NCI-H82 treated with DMSO at 0.1 percent for 48 hours (cell line): ENCODE results near the gene FLG2.

Experiments used
- DNase-seq: peaks from one replicate; lab custom pipeline; 2025; ENCODE audit not compliant: unreplicated experiment; lab: John Stamatoyannopoulos, UW

Gene FLG2

GRCh38 chr1:152359906-152360305 lies at the start of gene FLG2:
FLG2 (minus strand) TSS chr1:152360006; CDS start chr1:152358884, 1,122 bp downstream.
- no peak for DNase-seq

- no peak for DNase-seq
These were observed 48.9 kb upstream of the FLG2 start for GRCh38 chr1:152408664-152409063.

- DNase-seq = no peak
These were observed 39.2 kb upstream of the FLG2 start for GRCh38 chr1:152398812-152399698.

GRCh38 chr1:152397474-152397873 lies 37.7 kb upstream of the FLG2 start:
- DNase-seq = no peak

- DNase-seq = no peak
These were observed 34.3 kb upstream of the FLG2 start for GRCh38 chr1:152394151-152394550.

GRCh38 chr1:152392909-152393308 lies 33.1 kb upstream of the FLG2 start:
- DNase-seq = no peak

- DNase-seq = no peak
These were observed 29.1 kb upstream of the FLG2 start for GRCh38 chr1:152388889-152389288.

- DNase-seq = no peak
These were observed 27.1 kb upstream of the FLG2 start for GRCh38 chr1:152386940-152387339.

GRCh38 chr1:152380932-152381331 lies 21.1 kb upstream of the FLG2 start:
- no peak for DNase-seq

- DNase-seq = no peak
These were observed 14.6 kb upstream of the FLG2 start for GRCh38 chr1:152374451-152374850.

GRCh38 chr1:152372672-152373071 lies 12.9 kb upstream of the FLG2 start:
- no peak for DNase-seq

- no peak for DNase-seq
These were observed 7.6 kb upstream of the FLG2 start for GRCh38 chr1:152367436-152367835.

- DNase-seq = no peak
These were observed 3.1 kb downstream of the FLG2 start for GRCh38 chr1:152356736-152357135.

- DNase-seq = no peak
These were observed 10.2 kb downstream of the FLG2 start for GRCh38 chr1:152349611-152350010.

- no peak for DNase-seq
These were observed 11.4 kb downstream of the FLG2 start for GRCh38 chr1:152348447-152348846.

GRCh38 chr1:152347116-152347728 lies 12.6 kb downstream of the FLG2 start:
- DNase-seq = peak; percentile 37

GRCh38 chr1:152344438-152344837 lies 15.4 kb downstream of the FLG2 start:
- no peak for DNase-seq

GRCh38 chr1:152343006-152343405 lies 16.8 kb downstream of the FLG2 start:
- no peak for DNase-seq

GRCh38 chr1:152335399-152335798 lies 24.4 kb downstream of the FLG2 start:
- no peak for DNase-seq

GRCh38 chr1:152328801-152329391 lies 30.9 kb downstream of the FLG2 start:
- no peak for DNase-seq

GRCh38 chr1:152325111-152325510 lies 34.7 kb downstream of the FLG2 start, which contains the start of gene FLG:
FLG (minus strand) TSS chr1:152325239; CDS start chr1:152315456, 9,783 bp downstream.
- DNase-seq = no peak

GRCh38 chr1:152313970-152314369 lies 45.8 kb downstream of the FLG2 start:
- no peak for DNase-seq
